CD4-positive, alpha-beta T cell (primary cell): ENCODE results near the gene ADGRB3. TPM values are rescaled to one million over a fixed set of nuclear protein-coding genes. Genes with fewer than 3 reads are reported as not detected.

ENCODE experiments used
- ATAC-seq: fragments of 200-7000 bp; cut with Tn5 transposase; one replicate; pipeline ENCODE4 v1.10.0; 2022; ENCODE audit warnings: mild to moderate bottlenecking; ENCODE audit not compliant: poor library complexity
- CTCF ChIA-PET: fragments of 350-600 bp; sonication (Branson Sonifier 250); formaldehyde crosslinking; loops from one replicate; lab custom pipeline; 2021; ENCODE audit warnings: antibody characterized with exemption, inconsistent platforms; lab: Charles Lee
- POLR2A ChIA-PET: fragments of 350-600 bp; sonication (Branson Sonifier 250); formaldehyde crosslinking; loops from one replicate; lab custom pipeline; 2021; ENCODE audit warnings: antibody characterized with exemption, inconsistent platforms; lab: Charles Lee
- DNase-seq, 14 experiments: peaks; one replicate each; pipeline ENCODE4 v3.0.0-alpha.2; 2013 to 2020; ENCODE audit warnings: mixed read lengths in 2 of 14
- H3K27ac ChIP-seq, 2 donors: one replicate each; pipeline versions ENCODE4 v1.5.1 to v1.7.0; 2013; ENCODE audit warnings: low read length in 2 of 2, low read depth in 1 of 2, mild to moderate bottlenecking in 1 of 2
- H3K27me3 ChIP-seq, 2 experiments: 1 replicate in 1 of 2; 2 replicates in 1 of 2; pipeline versions ENCODE4 v1.6.1 to v1.7.0; 2013; ENCODE audit warnings: low read length in 2 of 2, control low read depth in 1 of 2, mild to moderate bottlenecking in 1 of 2, moderate library complexity in 1 of 2; ENCODE audit not compliant: insufficient read depth in 2 of 2, control insufficient read depth in 1 of 2
- H3K36me3 ChIP-seq: one replicate; pipeline ENCODE4 v1.6.1; 2013; ENCODE audit warnings: low read length, control low read depth; ENCODE audit not compliant: insufficient read depth
- H3K4me1 ChIP-seq: one replicate; pipeline ENCODE4 v1.6.1; 2013; ENCODE audit warnings: low read length, control low read depth; ENCODE audit not compliant: insufficient read depth
- H3K4me3 ChIP-seq: one replicate; pipeline ENCODE4 v1.5.1; 2013; ENCODE audit warnings: mild to moderate bottlenecking, low read length, moderate library complexity
- H3K9me3 ChIP-seq, 2 experiments: 1 replicate in 1 of 2; 2 replicates in 1 of 2; pipeline versions ENCODE4 v1.6.1 to v1.7.0; 2013; ENCODE audit warnings: low read length in 2 of 2, mild to moderate bottlenecking in 2 of 2, control low read depth in 1 of 2, moderate library complexity in 1 of 2; ENCODE audit not compliant: control insufficient read depth in 1 of 2, insufficient read depth in 1 of 2
- H3K27ac Mint-ChIP-seq: one replicate; pipeline ENCODE4 v1.8.0; 2020; ENCODE audit warnings: mixed read lengths
- H3K27me3 Mint-ChIP-seq: one replicate; pipeline ENCODE4 v1.8.0; 2021; ENCODE audit warnings: mixed read lengths
- H3K36me3 Mint-ChIP-seq: one replicate; pipeline ENCODE4 v1.8.0; 2021; ENCODE audit warnings: low read depth, mixed read lengths
- H3K4me1 Mint-ChIP-seq: one replicate; pipeline ENCODE4 v1.8.0; 2021; ENCODE audit warnings: low read depth, mixed read lengths
- H3K4me3 Mint-ChIP-seq: one replicate; pipeline ENCODE4 v1.8.0; 2020; ENCODE audit warnings: mild to moderate bottlenecking, mixed read lengths
- H3K9me3 Mint-ChIP-seq: one replicate; pipeline ENCODE4 v1.8.0; 2020; ENCODE audit warnings: mixed read lengths
- intact Hi-C, 2 experiments: fragments of 100-400 bp; cut with DNase I in 1 of 2; cut with micrococcal nuclease in 1 of 2; formaldehyde crosslinking; loops; one replicate each; pipeline versions ENCODE4 v1.15.1 to v1.9.0; 2023 to 2025; cut with DNase I, micrococcal nuclease
- total RNA-seq, 174 experiments: library from RNA in 2 of 174; stranded (reverse) in 2 of 174; gene quantifications; one replicate each; pipeline ENCODE4 v1.2.3 and lab custom pipeline; 2021 to 2026
- TF ChIP-seq, protein P1 (sequence below): fragments of 200-600 bp; IDR thresholded peaks from one replicate; pipeline ENCODE4 v1.8.0; 2022; ENCODE audit warnings: antibody characterized with exemption, mild to moderate bottlenecking

Gene ADGRB3
- total RNA-seq, 2 experiments from 2014 or later: not detected

DNA sequence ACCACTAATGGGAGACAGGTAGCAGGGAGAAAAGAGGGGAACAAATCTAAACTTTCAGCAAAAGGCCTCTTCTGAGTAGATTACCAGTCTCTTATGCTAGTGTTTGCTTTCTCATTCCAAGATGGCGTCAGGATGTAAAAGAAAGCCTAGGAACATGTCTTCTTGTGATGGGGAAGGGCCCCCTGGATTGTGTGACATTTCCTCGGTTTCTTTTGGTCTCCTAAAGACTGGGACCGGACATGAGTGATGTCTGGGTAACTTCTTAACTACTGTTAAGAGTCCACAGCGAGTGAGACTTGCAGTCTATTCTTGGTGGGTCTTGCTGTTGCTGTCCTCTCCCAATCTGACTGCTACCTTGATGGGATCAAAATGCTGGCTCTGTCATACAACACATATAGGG lies 60.3 kb downstream of the ADGRB3 start:
- POLR2A ChIA-PET: no interaction called here
- no peaks in the 10 kb centered on the region for H3K9me3 ChIP-seq
- intact Hi-C loops: no loop called here
- no peak for ATAC-seq
- no peak overlapping the region for H3K4me3 ChIP-seq
- H3K9me3 Mint-ChIP-seq: no peaks in the 10 kb centered on the region
- no peak for DNase-seq
- no peaks in the 10 kb centered on the region for H3K36me3 Mint-ChIP-seq
- H3K27me3 ChIP-seq: no peaks in the 10 kb centered on the region
- H3K27ac Mint-ChIP-seq: no peak overlapping the region
- no peaks in the 10 kb centered on the region for H3K4me1 Mint-ChIP-seq
- no peaks in the 10 kb centered on the region for H3K27me3 Mint-ChIP-seq
- H3K4me1 ChIP-seq: no peaks in the 10 kb centered on the region
- CTCF ChIA-PET: no interaction called here
- H3K27ac ChIP-seq: no peak overlapping the region
- TF ChIP-seq, protein P1, sequence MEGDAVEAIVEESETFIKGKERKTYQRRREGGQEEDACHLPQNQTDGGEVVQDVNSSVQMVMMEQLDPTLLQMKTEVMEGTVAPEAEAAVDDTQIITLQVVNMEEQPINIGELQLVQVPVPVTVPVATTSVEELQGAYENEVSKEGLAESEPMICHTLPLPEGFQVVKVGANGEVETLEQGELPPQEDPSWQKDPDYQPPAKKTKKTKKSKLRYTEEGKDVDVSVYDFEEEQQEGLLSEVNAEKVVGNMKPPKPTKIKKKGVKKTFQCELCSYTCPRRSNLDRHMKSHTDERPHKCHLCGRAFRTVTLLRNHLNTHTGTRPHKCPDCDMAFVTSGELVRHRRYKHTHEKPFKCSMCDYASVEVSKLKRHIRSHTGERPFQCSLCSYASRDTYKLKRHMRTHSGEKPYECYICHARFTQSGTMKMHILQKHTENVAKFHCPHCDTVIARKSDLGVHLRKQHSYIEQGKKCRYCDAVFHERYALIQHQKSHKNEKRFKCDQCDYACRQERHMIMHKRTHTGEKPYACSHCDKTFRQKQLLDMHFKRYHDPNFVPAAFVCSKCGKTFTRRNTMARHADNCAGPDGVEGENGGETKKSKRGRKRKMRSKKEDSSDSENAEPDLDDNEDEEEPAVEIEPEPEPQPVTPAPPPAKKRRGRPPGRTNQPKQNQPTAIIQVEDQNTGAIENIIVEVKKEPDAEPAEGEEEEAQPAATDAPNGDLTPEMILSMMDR: no peak
- no peak overlapping the region for H3K4me3 Mint-ChIP-seq
- H3K36me3 ChIP-seq: no peaks in the 10 kb centered on the region

DNA sequence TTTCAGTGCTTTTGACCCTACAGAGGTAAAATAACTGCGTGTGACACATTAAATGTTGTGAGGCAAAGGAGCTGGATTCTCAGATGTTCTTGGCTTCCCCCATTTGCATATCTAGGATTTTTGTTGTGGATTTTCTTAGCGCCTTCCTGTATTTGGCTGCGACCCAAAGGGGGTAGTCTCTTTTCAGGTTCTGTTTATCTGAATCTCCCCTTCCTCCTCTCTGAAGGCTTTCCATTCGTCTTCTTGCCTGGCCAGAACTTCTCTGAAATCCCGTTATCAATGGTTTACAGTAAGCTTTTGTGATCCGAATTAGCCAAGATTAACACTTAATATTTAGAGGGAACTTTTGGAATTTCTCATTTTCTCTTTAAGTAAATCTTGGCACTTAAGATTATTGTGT lies 60.8 kb downstream of the ADGRB3 start:
- H3K27ac ChIP-seq: no peak overlapping the region
- H3K27me3 ChIP-seq: no peaks in the 10 kb centered on the region
- no peak overlapping the region for H3K4me3 Mint-ChIP-seq
- POLR2A ChIA-PET: no interaction called here
- TF ChIP-seq, protein P1: no peak
- ATAC-seq (no peak), DNase-seq (no peak)
- H3K4me1 Mint-ChIP-seq: no peaks in the 10 kb centered on the region
- H3K27me3 Mint-ChIP-seq: no peaks in the 10 kb centered on the region
- H3K36me3 Mint-ChIP-seq: no peaks in the 10 kb centered on the region
- H3K4me1 ChIP-seq: no peaks in the 10 kb centered on the region
- H3K9me3 Mint-ChIP-seq: no peaks in the 10 kb centered on the region
- no peaks in the 10 kb centered on the region for H3K9me3 ChIP-seq
- H3K27ac Mint-ChIP-seq: no peak overlapping the region
- CTCF ChIA-PET: no interaction called here
- intact Hi-C loops: no loop called here
- no peak overlapping the region for H3K4me3 ChIP-seq
- no peaks in the 10 kb centered on the region for H3K36me3 ChIP-seq

DNA sequence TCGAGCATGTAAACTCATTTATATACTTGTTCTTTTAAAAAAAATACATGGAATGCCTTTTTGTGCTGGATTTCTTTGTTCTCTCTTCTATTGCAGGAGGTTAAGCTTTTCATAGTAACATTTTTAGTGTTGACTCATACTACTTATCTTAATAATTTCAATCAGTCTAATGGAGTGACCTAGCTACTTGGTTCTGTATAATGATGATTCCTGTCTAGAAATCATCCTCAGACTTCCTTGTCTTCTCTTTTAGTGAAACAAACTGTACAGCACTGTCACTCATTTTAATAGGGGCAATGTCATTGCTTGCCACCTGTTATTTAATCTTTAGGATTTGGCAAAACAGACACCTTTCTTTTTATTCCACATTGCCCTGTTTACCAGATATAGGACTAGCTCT lies 62.3 kb downstream of the ADGRB3 start:
- no peak for DNase-seq
- ChIA-PET POLR2A (no interaction called here), CTCF (no interaction called here)
- H3K27me3 ChIP-seq: no peaks in the 10 kb centered on the region
- no peak for ATAC-seq
- H3K9me3 Mint-ChIP-seq: no peaks in the 10 kb centered on the region
- H3K4me1 Mint-ChIP-seq: no peaks in the 10 kb centered on the region
- no peaks in the 10 kb centered on the region for H3K36me3 Mint-ChIP-seq
- no peak overlapping the region for H3K4me3 Mint-ChIP-seq
- no peaks in the 10 kb centered on the region for H3K27me3 Mint-ChIP-seq
- H3K36me3 ChIP-seq: no peaks in the 10 kb centered on the region
- no peak overlapping the region for H3K4me3 ChIP-seq
- H3K4me1 ChIP-seq: no peaks in the 10 kb centered on the region
- H3K27ac ChIP-seq: no peak overlapping the region
- TF ChIP-seq, protein P1: no peak
- H3K9me3 ChIP-seq: no peaks in the 10 kb centered on the region
- H3K27ac Mint-ChIP-seq: no peak overlapping the region
- intact Hi-C loops: no loop called here
